Measurements from ENCODE around the gene SNORC.

DNA sequence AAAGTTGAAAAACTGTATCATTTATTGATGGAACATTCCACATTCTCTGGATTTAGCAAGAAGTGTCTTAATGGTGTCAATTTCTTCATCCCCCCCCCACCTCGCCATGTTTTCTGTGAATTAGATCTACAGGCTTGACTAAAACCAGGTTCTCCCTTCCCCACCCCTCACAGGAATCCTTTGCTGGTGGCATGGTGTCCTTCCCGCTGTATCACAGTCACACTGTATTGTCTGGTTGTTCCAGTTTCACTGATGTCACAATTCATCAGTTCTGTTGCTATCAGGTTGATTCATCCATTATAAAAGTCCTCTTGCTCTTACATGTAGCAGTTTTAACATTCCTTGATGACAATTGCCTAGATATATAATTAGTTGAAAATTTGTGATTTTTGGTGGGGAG, 6.1 kb upstream of the SNORC start:
- TF ChIP-seq EP300 (IDR thresholded peaks at IDR 0.05) (no peak), CTCF (IDR thresholded peaks at IDR 0.05) (no peak), POLR2AphosphoS5 (IDR thresholded peaks at IDR 0.05) (no peak)
